Stomach smooth muscle (tissue), 2 donors: Measurements from ENCODE around the gene TMEM107.
"Not testable (repeated sequence)": the region's sequence is repeated elsewhere in the genome, so short reads cannot be mapped to it uniquely, and the experiment has no call there.

Experiments
- H3K27ac ChIP-seq: one replicate; pipeline ENCODE4 v1.7.0; 2013; ENCODE audit warnings: mild to moderate bottlenecking, low read length, inconsistent platforms
- H3K27me3 ChIP-seq, 2 donors: one replicate each; pipeline ENCODE4 v1.7.0; 2013; ENCODE audit warnings: low read length in 2 of 2; ENCODE audit not compliant: insufficient read depth in 2 of 2, control insufficient read depth in 1 of 2
- H3K36me3 ChIP-seq, 2 donors: one replicate each; pipeline ENCODE4 v1.7.0; 2013; ENCODE audit warnings: low read length in 2 of 2; ENCODE audit not compliant: control insufficient read depth in 2 of 2, insufficient read depth in 2 of 2
- H3K4me1 ChIP-seq: one replicate; pipeline ENCODE4 v1.7.0; 2013; ENCODE audit warnings: low read length; ENCODE audit not compliant: control insufficient read depth, insufficient read depth
- H3K4me3 ChIP-seq, 2 donors: one replicate each; pipeline ENCODE4 v1.7.0; 2013; ENCODE audit warnings: low read length in 2 of 2
- H3K9ac ChIP-seq, 2 donors: one replicate each; pipeline ENCODE4 v1.7.0; 2013; ENCODE audit warnings: low read length in 2 of 2, mild to moderate bottlenecking in 1 of 2
- H3K9me3 ChIP-seq, 2 donors: one replicate each; pipeline ENCODE4 v1.7.0; 2013; ENCODE audit warnings: low read length in 2 of 2; ENCODE audit not compliant: control insufficient read depth in 2 of 2
- donor health status: healthy.
- donor health status: Pancreatic carcinoma.

Gene TMEM107

GRCh38 chr17:8173056-8173870 is 2.9 kb downstream of the TMEM107 start:
- Histone ChIP-seq H3K36me3 (no peaks in the 10 kb centered on the region), H3K4me1 (peaks cover 28% of the 10 kb centered on the region), H3K27me3 (no peaks in the 10 kb centered on the region), H3K9ac (peak overlapping the region; percentile 82 to 92), H3K9me3 (no peaks in the 10 kb centered on the region), H3K4me3 (peak overlapping the region; percentile 64 to 72), H3K27ac (peak overlapping the region; percentile 89)

GRCh38 chr17:8170186-8170585 is 6.0 kb downstream of the TMEM107 start:
- H3K27ac ChIP-seq, H3K4me1 ChIP-seq, H3K27me3 ChIP-seq, H3K9me3 ChIP-seq, H3K36me3 ChIP-seq, H3K4me3 ChIP-seq, H3K9ac ChIP-seq: not testable (repeated sequence)

- Histone ChIP-seq H3K36me3 (no peaks in the 10 kb centered on the region), H3K9ac (no peak overlapping the region), H3K4me1 (peaks cover 17% of the 10 kb centered on the region), H3K27ac (no peak overlapping the region), H3K4me3 (no peak overlapping the region), H3K9me3 (no peaks in the 10 kb centered on the region), H3K27me3 (no peaks in the 10 kb centered on the region)
Measured at GRCh38 chr17:8167526-8167925, 8.7 kb downstream of the TMEM107 start.

GRCh38 chr17:8166731-8167130 is 9.4 kb downstream of the TMEM107 start:
- no peak overlapping the region for H3K27ac ChIP-seq
- H3K9ac ChIP-seq: no peak overlapping the region
- no peaks in the 10 kb centered on the region for H3K9me3 ChIP-seq

GRCh38 chr17:8164815-8165131 is 11.4 kb downstream of the TMEM107 start:
- Histone ChIP-seq H3K4me3 (peak overlapping the region in 1 of 2 donors; percentile 15), H3K27me3 (no peaks in the 10 kb centered on the region), H3K4me1 (peaks cover 38% of the 10 kb centered on the region), H3K36me3 (peaks cover 4 to 12% of the 10 kb centered on the region in 2 donors), H3K9me3 (no peaks in the 10 kb centered on the region), H3K9ac (peak overlapping the region; percentile 68 to 85), H3K27ac (peak overlapping the region; percentile 98)

More at GRCh38 chr17:8166731-8167130, 9.4 kb downstream of the TMEM107 start:
- peaks cover 22% of the 10 kb centered on the region for H3K4me1 ChIP-seq
- H3K4me3 ChIP-seq: no peak overlapping the region
- no peaks in the 10 kb centered on the region for H3K27me3 ChIP-seq
- no peaks in the 10 kb centered on the region for H3K36me3 ChIP-seq

- peaks cover 10 to 18% of the 10 kb centered on the region in 2 donors for H3K36me3 ChIP-seq
- no peaks in the 10 kb centered on the region for H3K9me3 ChIP-seq
- H3K27ac ChIP-seq: peak overlapping the region; percentile 98
- peak overlapping the region; percentile 68 to 85 for H3K9ac ChIP-seq
- H3K4me1 ChIP-seq: peaks cover 38% of the 10 kb centered on the region
- peak overlapping the region in 1 of 2 donors; percentile 73 for H3K4me3 ChIP-seq
- no peaks in the 10 kb centered on the region for H3K27me3 ChIP-seq
Measured at GRCh38 chr17:8163978-8164814, 12.0 kb downstream of the TMEM107 start.

GRCh38 chr17:8162997-8163977 is 12.9 kb downstream of the TMEM107 start:
- H3K4me3 ChIP-seq: peak overlapping the region; percentile 60 to 73
- peak overlapping the region; percentile 98 for H3K27ac ChIP-seq
- H3K4me1 ChIP-seq: peaks cover 44% of the 10 kb centered on the region
- no peaks in the 10 kb centered on the region for H3K9me3 ChIP-seq
- peak overlapping the region; percentile 80 to 85 for H3K9ac ChIP-seq
- H3K36me3 ChIP-seq: peaks cover 12 to 20% of the 10 kb centered on the region in 2 donors
- no peaks in the 10 kb centered on the region for H3K27me3 ChIP-seq

- H3K9ac ChIP-seq: peak within 1 kb of the TSS; percentile 90 to 97
- H3K4me1 ChIP-seq: peaks cover 44% of the 10 kb centered on the region
- H3K27me3 ChIP-seq: no peaks in the 10 kb centered on the region
- H3K9me3 ChIP-seq: no peaks in the 10 kb centered on the region
- H3K36me3 ChIP-seq: peaks cover 13 to 20% of the 10 kb centered on the region in 2 donors
- peak within 1 kb of the TSS; percentile 98 for H3K27ac ChIP-seq
- peak within 1 kb of the TSS; percentile 95 to 99 for H3K4me3 ChIP-seq
Measured at GRCh38 chr17:8162233-8162996, 13.8 kb downstream of the TMEM107 start, which contains the start of gene VAMP2. VAMP2 (minus strand) TSS chr17:8162948; CDS start chr17:8162879, 69 bp downstream.

- peaks cover 50% of the 10 kb centered on the region for H3K4me1 ChIP-seq
- H3K4me3 ChIP-seq: peak overlapping the region; percentile 95 to 99
- peak overlapping the region; percentile 90 to 97 for H3K9ac ChIP-seq
- H3K27ac ChIP-seq: peak overlapping the region; percentile 98
- no peaks in the 10 kb centered on the region for H3K27me3 ChIP-seq
- H3K9me3 ChIP-seq: no peaks in the 10 kb centered on the region
- H3K36me3 ChIP-seq: peaks cover 13 to 20% of the 10 kb centered on the region in 2 donors
Measured at GRCh38 chr17:8161289-8162232, 14.6 kb downstream of the TMEM107 start.
